Astrocyte of the spinal cord (primary cell): ENCODE data around the gene EN1.

ENCODE experiments used
- DNase-seq: peaks from one replicate; pipeline ENCODE4 v3.0.0; 2011; ENCODE audit warnings: low read depth, low spot score
- H3K4me3 ChIP-seq: 2 replicates; pipeline ENCODE4 v1.5.1; 2011; ENCODE audit warnings: low read depth, mild to moderate bottlenecking, low read length, moderate library complexity
- CTCF ChIP-seq: IDR thresholded peaks from 2 replicates; pipeline ENCODE4 v1.5.1; 2012; ENCODE audit warnings: low read depth, mild to moderate bottlenecking, low read length, inconsistent platforms
- in situ Hi-C: cut with HindIII; loops from 2 replicates; pipeline ENCODE4 v1.10.0; 2017; ENCODE audit warnings: low sequenced_read_pairs

Gene EN1

DNA sequence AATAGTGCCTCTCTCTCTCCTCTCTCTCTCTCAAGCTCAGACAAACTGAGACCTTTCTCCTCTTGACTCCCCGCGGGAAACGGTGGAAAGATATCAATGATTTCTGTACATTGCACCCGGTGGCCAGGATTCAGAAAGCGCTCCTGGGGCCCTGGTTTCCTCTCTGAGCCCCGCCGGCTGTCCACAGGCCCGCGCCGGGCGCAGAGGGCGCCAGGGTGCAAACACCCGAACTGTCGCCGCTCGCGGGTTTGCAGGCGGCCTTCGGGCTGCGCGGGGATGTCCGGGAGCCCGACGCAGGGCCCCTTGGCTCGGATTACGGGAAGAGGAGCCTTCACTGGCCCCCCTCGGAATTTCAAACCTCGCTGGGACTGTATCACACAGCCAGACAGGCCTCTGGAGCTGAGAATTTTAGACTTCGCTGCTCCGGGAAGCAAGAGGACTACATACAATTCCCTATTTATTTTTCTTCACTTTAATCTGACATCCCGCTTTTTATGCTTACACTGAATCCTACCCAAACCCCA is 5.2 kb upstream of the EN1 start:
- no peak for TF ChIP-seq CTCF
- in situ Hi-C loops: no loop called here
- no peak for DNase-seq
- H3K4me3 ChIP-seq: peak overlapping the region; percentile 7

DNA sequence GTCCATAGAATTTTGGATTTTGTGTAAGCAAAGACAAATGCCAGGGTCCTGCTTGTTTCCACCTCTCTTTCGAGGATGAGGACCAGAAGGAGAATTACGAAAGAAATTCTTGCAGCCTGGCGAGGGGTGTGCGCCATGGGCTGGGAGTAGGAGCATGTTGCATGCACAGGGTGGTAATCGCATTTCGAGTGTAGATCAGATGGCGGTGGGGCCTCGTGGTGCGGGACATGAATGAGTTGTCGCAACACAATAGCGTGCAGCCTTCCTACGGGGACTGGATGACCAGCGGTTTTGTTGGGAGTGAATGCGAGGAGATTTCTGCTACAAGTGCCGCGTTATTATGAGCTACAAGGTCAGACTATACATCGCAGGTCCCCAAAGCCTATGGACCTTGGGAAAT is 4.2 kb upstream of the EN1 start:
- TF ChIP-seq CTCF: no peak
- in situ Hi-C loops: no loop called here

GRCh38 chr2:118850901-118851415 is 3.5 kb upstream of the EN1 start:
- H3K4me3 ChIP-seq: no peak overlapping the region
- in situ Hi-C loops: no loop called here
- TF ChIP-seq CTCF: no peak
- DNase-seq: no peak

More for the DNA sequence above, 4.2 kb upstream of the EN1 start:
- no peak overlapping the region for H3K4me3 ChIP-seq
- DNase-seq: no peak

DNA sequence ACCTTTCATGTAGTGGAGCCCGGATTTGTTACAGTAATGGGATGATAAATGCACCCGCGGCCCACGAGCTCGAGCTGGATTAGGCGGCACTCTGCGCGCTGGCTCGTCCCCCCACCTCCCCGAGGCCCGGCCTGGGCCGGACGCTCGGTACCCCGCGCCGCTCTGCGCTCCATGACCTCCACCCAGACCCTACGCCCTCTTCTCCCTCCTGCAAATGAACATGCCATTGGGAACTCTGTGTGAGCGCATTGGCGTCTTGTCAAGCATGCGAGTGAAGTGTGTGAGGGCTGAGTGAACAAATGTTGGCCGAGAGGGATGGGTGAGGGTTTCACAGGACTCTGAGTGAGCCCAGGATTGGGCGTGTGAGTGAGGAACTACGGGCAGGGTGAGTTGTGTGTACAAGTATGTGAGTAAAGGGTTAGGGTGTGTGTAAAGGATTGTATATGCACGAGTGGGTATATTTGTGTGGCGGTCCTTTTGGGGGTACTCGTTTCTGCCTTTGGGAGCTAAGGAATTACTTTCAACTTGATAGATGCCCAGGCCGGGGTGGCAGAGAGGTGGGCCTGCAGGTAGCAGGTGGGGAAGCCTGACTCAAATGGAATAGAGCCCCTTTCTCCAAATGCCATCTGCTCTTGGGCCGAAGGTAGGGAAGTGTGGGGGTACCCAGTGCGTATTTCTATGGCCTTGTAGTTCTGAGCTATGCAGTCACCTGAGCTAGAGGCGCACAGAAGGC is 2.9 kb upstream of the EN1 start:
- no peak for DNase-seq
- no peak for TF ChIP-seq CTCF
- no peak overlapping the region for H3K4me3 ChIP-seq
- in situ Hi-C loops: no loop called here

DNA sequence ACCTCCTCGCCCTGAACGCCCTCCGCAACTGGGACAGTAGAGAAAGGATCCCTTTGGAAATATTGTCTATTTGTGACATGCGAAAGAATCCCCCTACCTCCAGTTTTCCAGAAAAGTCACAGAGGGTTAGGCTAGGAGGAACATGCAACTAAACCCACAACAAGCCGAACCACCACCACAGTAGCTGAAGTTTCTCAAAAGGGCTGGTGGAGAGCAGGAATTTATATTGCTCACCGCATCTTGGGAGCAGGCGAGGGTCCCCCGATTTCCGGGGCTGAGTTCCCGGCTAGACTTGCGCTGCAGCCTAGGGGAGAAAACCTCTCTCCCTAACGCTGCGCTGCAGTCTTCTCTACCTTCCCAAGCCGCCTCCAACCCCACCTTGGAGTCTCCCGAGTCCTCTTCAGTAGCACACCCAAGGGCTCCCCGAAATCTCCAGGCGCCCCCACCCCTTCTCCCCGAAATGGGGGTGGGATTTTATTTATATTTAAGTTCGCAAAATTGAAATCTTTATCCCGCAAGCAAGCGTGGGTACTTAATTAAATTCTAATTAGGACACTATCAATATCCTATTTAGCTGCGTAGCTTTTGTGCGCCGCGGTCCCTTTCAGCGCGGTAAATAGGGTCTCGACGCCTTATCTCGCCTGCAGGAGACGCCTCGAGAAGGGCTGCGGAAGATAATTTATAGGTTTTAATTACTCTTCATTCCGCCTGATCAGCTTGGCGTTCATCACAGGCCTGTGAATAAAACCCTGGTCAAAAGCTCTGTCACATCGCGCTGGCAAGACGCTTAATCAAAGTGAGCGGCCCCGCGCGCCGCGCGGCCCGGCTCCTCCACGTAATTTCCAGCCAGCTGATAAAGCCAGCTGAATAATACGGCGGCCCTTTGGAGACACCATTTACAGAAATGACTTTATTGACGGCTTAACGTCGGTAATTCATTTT is 2.0 kb upstream of the EN1 start:
- no peak for DNase-seq
- TF ChIP-seq CTCF: no peak
- in situ Hi-C loops: no loop called here
- no peak overlapping the region for H3K4me3 ChIP-seq

GRCh38 chr2:118848381-118849225 is 1.2 kb upstream of the EN1 start:
- TF ChIP-seq CTCF: no peak
- no peak for DNase-seq
- no peak overlapping the region for H3K4me3 ChIP-seq
- in situ Hi-C loops: no loop called here
